ENCODE results near the gene IFNA10. TPM values are rescaled to one million over a fixed set of nuclear protein-coding genes. Genes with fewer than 3 reads are reported as not detected.

Gene IFNA10
- total and polyA plus RNA-seq, 2 of the 8 experiments (the other 6 are each of a cell fraction or from before 2014, with no cell fraction given), result not detected

- H2AFZ ChIP-seq (ENCODE audit: low read length), result no peak overlapping the region; the same call in 1 of the 2 replicates
- TF ChIP-seq GABPA (IDR thresholded peaks at IDR 0.05; ENCODE audit: borderline replicate concordance, insufficient read depth, low read length) (no peak), SAP30 (IDR thresholded peaks at IDR 0.05; ENCODE audit: insufficient read depth, insufficient replicate concordance, low read length) (no peak), KDM4A (IDR thresholded peaks at IDR 0.05; ENCODE audit: low read depth, low read length, severe bottlenecking) (no peak), KDM5A (IDR thresholded peaks at IDR 0.05; ENCODE audit: low read length) (no peak), SP1 (IDR thresholded peaks at IDR 0.05; ENCODE audit: low read depth, low read length) (no peak), FOSL1 (IDR thresholded peaks at IDR 0.05; ENCODE audit: insufficient read depth, low read depth, low read length) (no peak), GTF2F1 (IDR thresholded peaks at IDR 0.05; ENCODE audit: borderline replicate concordance, low read depth, low read length) (no peak)
- TF ChIP-seq, protein P1, sequence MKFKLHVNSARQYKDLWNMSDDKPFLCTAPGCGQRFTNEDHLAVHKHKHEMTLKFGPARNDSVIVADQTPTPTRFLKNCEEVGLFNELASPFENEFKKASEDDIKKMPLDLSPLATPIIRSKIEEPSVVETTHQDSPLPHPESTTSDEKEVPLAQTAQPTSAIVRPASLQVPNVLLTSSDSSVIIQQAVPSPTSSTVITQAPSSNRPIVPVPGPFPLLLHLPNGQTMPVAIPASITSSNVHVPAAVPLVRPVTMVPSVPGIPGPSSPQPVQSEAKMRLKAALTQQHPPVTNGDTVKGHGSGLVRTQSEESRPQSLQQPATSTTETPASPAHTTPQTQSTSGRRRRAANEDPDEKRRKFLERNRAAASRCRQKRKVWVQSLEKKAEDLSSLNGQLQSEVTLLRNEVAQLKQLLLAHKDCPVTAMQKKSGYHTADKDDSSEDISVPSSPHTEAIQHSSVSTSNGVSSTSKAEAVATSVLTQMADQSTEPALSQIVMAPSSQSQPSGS (IDR thresholded peaks at IDR 0.05; ENCODE audit: low read length), result no peak
- no peaks in the 10 kb centered on the region for H3K36me3 ChIP-seq (ENCODE audit: control insufficient read depth in 2 of 4, insufficient read depth in 4 of 4, low read length in 3 of 4)
- no peaks in the 10 kb centered on the region for H3K23me2 ChIP-seq (ENCODE audit: low read depth, low read length)
- H3K4me1 ChIP-seq (replicated peaks in 1 of 4; ENCODE audit: control insufficient read depth in 3 of 4, insufficient read depth in 4 of 4, low read length in 3 of 4), result no peaks in the 10 kb centered on the region
- H3K56ac ChIP-seq (replicated peaks; ENCODE audit: insufficient read length, low read depth, low read length), result no peak overlapping the region
- no peaks in the 10 kb centered on the region for H3K27me3 ChIP-seq (replicated peaks in 1 of 4; ENCODE audit: control insufficient read depth in 3 of 4, extremely low read depth in 1 of 4, insufficient read depth in 3 of 4, low read length in 3 of 4)
- POLR2A ChIA-PET (ENCODE audit: partially characterized antibody), result no interaction called here
- H3K18ac ChIP-seq (ENCODE audit: extremely low read depth, low read length), result no peak overlapping the region
- no peak overlapping the region for H4K91ac ChIP-seq (replicated peaks; ENCODE audit: insufficient read length, low read length)
- DNase-seq (ENCODE audit: low read depth in 1 of 2, low spot score in 2 of 2) (no peak), FAIRE-seq (no peak)
- H2BK5ac ChIP-seq (ENCODE audit: low read depth, low read length), result no peak overlapping the region
- no peak overlapping the region for H4K8ac ChIP-seq (ENCODE audit: extremely low read depth, insufficient read depth, low read length)
- H3K4me3 ChIP-seq (ENCODE audit: extremely low read depth in 1 of 4, insufficient read depth in 2 of 4, low read depth in 3 of 4, low read length in 4 of 4), result no peak overlapping the region
- H3K27ac ChIP-seq (ENCODE audit: low read depth, low read length), result no peak overlapping the region
- H3K79me2 ChIP-seq (ENCODE audit: control insufficient read depth in 1 of 2, insufficient read depth in 2 of 2, low read length in 2 of 2), result no peaks in the 10 kb centered on the region
- no peak overlapping the region for H3K9ac ChIP-seq (replicated peaks in 1 of 4; ENCODE audit: extremely low read depth in 1 of 4, low read depth in 3 of 4, low read length in 3 of 4)
- WGBS, 2 experiments (ENCODE audit: extremely low coverage in 1 of 2, insufficient coverage in 1 of 2, insufficient read length in 1 of 2, insufficient replicate concordance in 2 of 2, low coverage in 1 of 2, low lambda C conversion rate in 2 of 2, missing lambda C conversion rate in 1 of 2), result 92% methylated on average over 1 of the region's 1 CpG; no CpG with 5 or more reads in 1 of the 2 experiments
- no peaks in the 10 kb centered on the region for H3K79me1 ChIP-seq (ENCODE audit: low read depth, low read length)
- H3K4me2 ChIP-seq (ENCODE audit: insufficient read depth in 1 of 2, low read depth in 2 of 2, low read length in 2 of 2), result no peak overlapping the region
- H3K14ac ChIP-seq (ENCODE audit: insufficient read length), result no peak overlapping the region
- CTCF ChIA-PET (ENCODE audit: partially characterized antibody), result interaction anchor here (0.8 to 1.7 kb wide), 2 partner anchors 13 to 17 kb away, joined by 4 read pairs; no protein-coding TSS in a partner anchor
- no peak overlapping the region for H2BK12ac ChIP-seq (ENCODE audit: low read depth, low read length)
- no peak overlapping the region for H2BK15ac ChIP-seq (ENCODE audit: low read length)
- no peak overlapping the region for H2BK120ac ChIP-seq (replicated peaks; ENCODE audit: low read depth, low read length)
- no peak overlapping the region for H3K23ac ChIP-seq (ENCODE audit: insufficient read length)
- H4K5ac ChIP-seq (ENCODE audit: insufficient read length, low read depth, low read length), result no peak overlapping the region
- H3K4ac ChIP-seq (replicated peaks; ENCODE audit: insufficient read length, low read depth, low read length), result no peak overlapping the region
- H2BK20ac ChIP-seq (ENCODE audit: low read length), result no peak overlapping the region
- no peaks in the 10 kb centered on the region for H4K20me1 ChIP-seq (replicated peaks in 1 of 2; ENCODE audit: control insufficient read depth in 1 of 2, insufficient read depth in 2 of 2, low read length in 2 of 2)
- H2AK5ac ChIP-seq (ENCODE audit: low read depth, low read length), result no peak overlapping the region
- H3K9me3 ChIP-seq (ENCODE audit: insufficient read depth in 2 of 2, low read depth in 1 of 2, low read length in 1 of 2), result no peaks in the 10 kb centered on the region
These were observed 46.8 kb downstream of the IFNA10 start for GRCh38 chr9:21160178-21160577.

All from H1 (cell line).